HepG2 (cell line): ENCODE data around the gene C1QTNF12. TPM values are rescaled to one million over a fixed set of nuclear protein-coding genes. Genes with fewer than 3 reads are reported as not detected.
A peak's percentile ranks its signal among the peaks of the same experiment; 100 is the strongest.

Source experiments
- ATAC-seq: fragments of 200-7000 bp; cut with Tn5 transposase; 3 replicates; pipeline ENCODE4 v1.9.1; 2020; ENCODE audit warnings: mild to moderate bottlenecking, moderate library complexity
- BruUV-seq: library from RNA; stranded (reverse); fragments of 400-500 nt; replicated peaks from 2 replicates; lab custom pipeline; 2021; lab: Mats Ljungman, UMichigan
- CTCF ChIA-PET: fragments of 300-600 bp; formaldehyde crosslinking; extraction: SDS; loops from one replicate; lab custom pipeline; 2021; ENCODE audit warnings: low total read pairs, inconsistent platforms, low intra/inter-chr PET ratio; lab: Yijun Ruan, JAX
- POLR2A ChIA-PET: fragments of 350-600 bp; sonication (Branson Sonifier 250); formaldehyde crosslinking; loops from one replicate; lab custom pipeline; 2020; ENCODE audit warnings: antibody characterized with exemption, inconsistent platforms; lab: Yijun Ruan, JAX
- DNase-seq: peaks from one replicate; pipeline ENCODE4 v3.0.0-alpha.2; 2015; ENCODE audit warnings: low spot score
- FAIRE-seq: peaks from 3 replicates; lab custom pipeline; 2011; peaks lifted over from hg19 to GRCh38; lab: Jason Lieb, UNC
- H2AFZ ChIP-seq: one replicate; pipeline ENCODE4 v1.6.1; 2011; ENCODE audit warnings: low read length, inconsistent platforms
- H3K27ac ChIP-seq: fragments of 300-600 bp; 3 replicates; pipeline ENCODE4 v1.8.0; 2011; ENCODE audit warnings: mixed run types, mild to moderate bottlenecking, mixed read lengths, low read length, inconsistent platforms; ENCODE audit not compliant: insufficient read depth; ENCODE audit errors: extremely low read length
- H3K27me3 ChIP-seq, 2 experiments: fragments of 200-600 bp in 1 of 2; 2 replicates in 1 of 2; 3 replicates in 1 of 2; pipeline versions ENCODE4 v1.6.0 to v1.8.0; 2011; ENCODE audit warnings: low read length in 2 of 2, mild to moderate bottlenecking in 2 of 2, moderate library complexity in 2 of 2, inconsistent platforms in 1 of 2; ENCODE audit not compliant: insufficient read depth in 2 of 2, control insufficient read depth in 1 of 2
- H3K36me3 ChIP-seq, 2 experiments: fragments of 200-600 bp in 1 of 2; replicated peaks in 1 of 2; 2 replicates in 1 of 2; 3 replicates in 1 of 2; pipeline versions ENCODE4 v1.5.1 to v1.8.0; 2011; ENCODE audit warnings: low read length in 2 of 2, inconsistent platforms in 1 of 2; ENCODE audit not compliant: insufficient read depth in 2 of 2, control insufficient read depth in 1 of 2
- H3K4me1 ChIP-seq: 2 replicates; pipeline ENCODE4 v1.5.1; 2012; ENCODE audit warnings: low read length, inconsistent platforms; ENCODE audit not compliant: insufficient read depth
- H3K4me2 ChIP-seq: 2 replicates; pipeline ENCODE4 v1.6.0; 2011; ENCODE audit warnings: low read depth, low read length, inconsistent platforms
- H3K4me3 ChIP-seq, 3 experiments: fragments of 200-600 bp in 1 of 3; sonication (generic), shearing (Covaris generic) in 1 of 3; replicated peaks in 1 of 3; 2 replicates each; pipeline ENCODE4 v1.5.1; 2011 to 2016; ENCODE audit warnings: low read length in 3 of 3, inconsistent platforms in 2 of 3, low read depth in 2 of 3, mild to moderate bottlenecking in 2 of 3, control low read depth in 1 of 3, mixed read lengths in 1 of 3; ENCODE audit not compliant: insufficient read depth in 1 of 3
- H3K79me2 ChIP-seq: one replicate; pipeline ENCODE4 v1.6.1; 2011; ENCODE audit warnings: low read length, inconsistent platforms; ENCODE audit not compliant: insufficient read depth
- H3K9ac ChIP-seq: 2 replicates; pipeline ENCODE4 v1.6.0; 2011; ENCODE audit warnings: mild to moderate bottlenecking, low read depth, low read length, inconsistent platforms; ENCODE audit not compliant: insufficient read depth
- H3K9me3 ChIP-seq: 2 replicates; pipeline ENCODE4 v1.5.1; 2012; ENCODE audit warnings: mild to moderate bottlenecking, low read length
- H4K20me1 ChIP-seq: 2 replicates; pipeline ENCODE4 v1.6.0; 2011; ENCODE audit warnings: inconsistent platforms, mild to moderate bottlenecking, low read length, moderate library complexity; ENCODE audit not compliant: insufficient read depth
- EZH2 ChIP-seq: conservative IDR thresholded peaks from 2 replicates; pipeline ENCODE4 v1.6.1; 2012; ENCODE audit warnings: mild to moderate bottlenecking, low read depth, low read length, moderate library complexity
- HNF1A ChIP-seq, 2 experiments: sonication (generic) in 1 of 2; formaldehyde crosslinking in 1 of 2; IDR thresholded peaks; 2 replicates each; pipeline versions ENCODE4 v1.4.0 to v1.6.1; 2016 to 2020; ENCODE audit warnings: borderline replicate concordance in 1 of 2, low read depth in 1 of 2, mild to moderate bottlenecking in 1 of 2, missing genetic modification reagents in 1 of 2
- MTF2 ChIP-seq: sonication (generic); formaldehyde crosslinking; IDR thresholded peaks from 2 replicates; pipeline ENCODE4 v1.5.0; 2020; ENCODE audit warnings: missing genetic modification reagents, borderline replicate concordance
- NFE2L2 ChIP-seq: fragments of 150-350 bp; IDR thresholded peaks from 2 replicates; pipeline ENCODE4 v1.6.1; 2014; ENCODE audit warnings: low read length
- ZBTB21 ChIP-seq: sonication (generic); formaldehyde crosslinking; IDR thresholded peaks from 2 replicates; pipeline ENCODE4 v1.4.0; 2020; ENCODE audit warnings: missing genetic modification reagents
- ZNF205 ChIP-seq: IDR thresholded peaks from 2 replicates; pipeline ENCODE4 v1.6.1; 2018; ENCODE audit warnings: missing biosample characterization, missing genetic modification reagents
- ZSCAN21 ChIP-seq: sonication (generic); formaldehyde crosslinking; IDR thresholded peaks from 2 replicates; pipeline ENCODE4 v1.8.0; 2022; ENCODE audit warnings: mild to moderate bottlenecking, missing genetic modification reagents, moderate library complexity, borderline replicate concordance
- ZUFSP ChIP-seq: sonication (generic); formaldehyde crosslinking; IDR thresholded peaks from 2 replicates; pipeline ENCODE4 v1.9.0; 2021; ENCODE audit warnings: missing genetic modification reagents, mild to moderate bottlenecking, borderline replicate concordance
- WGBS: methylation state at CpG from one replicate; pipeline ENCODE4 v1.1.6; 2017; ENCODE audit warnings: low lambda C conversion rate; 5-methylcytosine and 5-hydroxymethylcytosine counted together
- in situ Hi-C: cut with HindIII; loops from 2 replicates; pipeline ENCODE4 v1.10.0; 2017; ENCODE audit warnings: low pct_unique_long_range_greater_than_20kb; ENCODE audit not compliant: extremely low pct_ligation_motif_present
- intact Hi-C: fragments of 100-400 bp; cut with micrococcal nuclease; formaldehyde crosslinking; loops from one replicate; pipeline ENCODE4 v1.10.0; 2022; ENCODE audit not compliant: unreplicated experiment
- polyA plus RNA-seq, 8 experiments: library from polyadenylated mRNA; depleted of rRNA in 3 of 8; stranded (reverse) in 7 of 8; unstranded in 1 of 8; fragments of >200 nt; fragmentation: Illumina TruSeq in 4 of 8; extraction: Trizol in 4 of 8; gene quantifications; 2 replicates each; pipeline versions ENCODE4 v1.2.1 to v1.2.3, GENCODE V29; 2011 to 2016; ENCODE audit warnings: low read depth in 4 of 8, missing spikeins in 1 of 8, mixed read lengths in 1 of 8; ENCODE audit not compliant: insufficient read depth in 1 of 8
- total RNA-seq, 5 experiments: library from RNA; depleted of rRNA; stranded (reverse); fragments of >200 nt; fragmentation: Illumina TruSeq; extraction: Trizol; gene quantifications; 2 replicates each; pipeline ENCODE4 v1.2.3, GENCODE V29; 2016; ENCODE audit warnings: low read depth in 1 of 5

C1QTNF12 gene
- total and polyA plus RNA-seq, 2 of the 13 experiments (the other 11 are each of a cell fraction or from before 2014, with no cell fraction given): 0.18 to 0.64 TPM

GRCh38 chr1:1200876-1201810 is 45.4 kb downstream of the C1QTNF12 start:
- in situ Hi-C loops (no loop called here), intact Hi-C loops (no loop called here)
- CTCF ChIA-PET: no interaction called here
- Histone ChIP-seq H3K27ac (no peak overlapping the region), H3K9ac (no peak overlapping the region), H3K36me3 (no peaks in the 10 kb centered on the region), H2AFZ (no peak overlapping the region), H3K27me3 (peaks cover 28 to 60% of the 10 kb centered on the region in 2 experiments; a peak in 4 of 5 replicates), H3K4me2 (peak overlapping the region; percentile 53), H3K9me3 (no peaks in the 10 kb centered on the region), H3K79me2 (no peaks in the 10 kb centered on the region), H4K20me1 (no peaks in the 10 kb centered on the region), H3K4me1 (peaks cover 22% of the 10 kb centered on the region), H3K4me3 (peak overlapping the region in 1 of 3 experiments; percentile 55; a peak in 2 of 6 replicates)
- no peak for DNase-seq
- WGBS: no CpG with 5 or more reads among the region's 109 CpGs
- BruUV-seq: no TSS peak
- ATAC-seq: no peak
- POLR2A ChIA-PET: no interaction called here
- TF ChIP-seq ZUFSP: no peak
- peak; percentile 99 for TF ChIP-seq ZSCAN21 (CRISPR knock-in tag)
- TF ChIP-seq EZH2: 0 out of 2 replicates have a peak, but pooled peaks have one; percentile 6
- TF ChIP-seq NFE2L2: no peak
- no peak for TF ChIP-seq ZNF205
- no peak for TF ChIP-seq HNF1A (IDR thresholded peaks at IDR 0.05; ENCODE audit: low read depth)
- no peak for TF ChIP-seq HNF1A (CRISPR knock-in tag; IDR thresholded peaks at IDR 0.05; ENCODE audit: borderline replicate concordance)
- no peak for TF ChIP-seq ZBTB21 (CRISPR knock-in tag)
- TF ChIP-seq MTF2 (CRISPR knock-in tag): 0 out of 2 replicates have a peak, but pooled peaks have one; percentile 62
- no peak for FAIRE-seq
